Measurements from ENCODE around the gene LRMDA.
"Not testable (repeated sequence)": the region's sequence is repeated elsewhere in the genome, so short reads cannot be mapped to it uniquely, and the experiment has no call there.

The LRMDA gene

DNA sequence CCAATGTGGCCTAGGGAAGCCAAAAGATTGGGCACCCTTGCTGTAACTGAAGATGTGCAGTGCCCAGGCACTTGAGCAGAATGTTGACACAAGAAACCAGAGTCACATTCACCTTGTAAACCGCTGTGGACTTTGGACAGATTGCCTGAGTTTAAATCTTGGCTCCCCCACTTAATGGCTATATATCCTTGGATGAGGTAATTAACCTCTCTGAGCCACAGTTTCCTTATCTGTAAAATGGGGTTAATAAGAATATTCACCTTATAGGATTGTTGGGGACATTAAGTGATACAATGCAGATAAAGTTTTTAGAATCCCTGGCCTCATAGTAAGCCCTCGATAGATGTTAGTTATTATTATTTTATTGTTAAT, 331.0 kb downstream of the LRMDA start:
- H3K4me3 ChIP-seq (ENCODE audit: low read depth, low read length) = no peak overlapping the region
- no peak for TF ChIP-seq CTCF (IDR thresholded peaks at IDR 0.05; ENCODE audit: borderline replicate concordance, insufficient read depth, low read depth, low read length)

DNA sequence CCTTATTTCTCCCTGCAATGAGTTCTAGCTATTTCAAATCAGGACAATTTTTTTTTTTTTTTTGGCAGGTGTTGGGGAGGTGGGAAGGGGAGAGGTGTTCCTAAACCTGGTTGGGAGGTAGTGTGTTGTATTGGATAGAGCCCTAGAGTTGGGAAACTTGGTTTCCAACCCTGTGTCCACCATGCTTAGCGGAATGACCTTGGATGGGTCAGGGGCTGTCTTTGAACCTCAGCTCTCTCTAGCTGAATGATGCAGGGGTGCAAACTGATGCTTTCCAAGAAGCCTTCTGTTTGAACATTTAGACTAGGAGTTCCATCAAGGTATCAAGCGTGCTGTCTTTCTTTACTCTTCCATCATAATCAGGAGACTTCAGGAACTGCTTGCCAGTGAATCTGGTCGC, 332.2 kb downstream of the LRMDA start:
- TF ChIP-seq CTCF (IDR thresholded peaks at IDR 0.05; ENCODE audit: borderline replicate concordance, insufficient read depth, low read depth, low read length) = no peak
- no peak overlapping the region for H3K4me3 ChIP-seq (ENCODE audit: low read depth, low read length)

GRCh38 chr10:75764974-75765788, 333.8 kb downstream of the LRMDA start:
- no peak overlapping the region for H3K4me3 ChIP-seq (ENCODE audit: low read depth, low read length)
- no peak for TF ChIP-seq CTCF (IDR thresholded peaks at IDR 0.05; ENCODE audit: borderline replicate concordance, insufficient read depth, low read depth, low read length)

- H3K4me3 ChIP-seq (ENCODE audit: low read depth, low read length) = no peak overlapping the region
- TF ChIP-seq CTCF (IDR thresholded peaks at IDR 0.05; ENCODE audit: borderline replicate concordance, insufficient read depth, low read depth, low read length) = no peak
These were observed 334.3 kb downstream of the LRMDA start for GRCh38 chr10:75765789-75766096.

DNA sequence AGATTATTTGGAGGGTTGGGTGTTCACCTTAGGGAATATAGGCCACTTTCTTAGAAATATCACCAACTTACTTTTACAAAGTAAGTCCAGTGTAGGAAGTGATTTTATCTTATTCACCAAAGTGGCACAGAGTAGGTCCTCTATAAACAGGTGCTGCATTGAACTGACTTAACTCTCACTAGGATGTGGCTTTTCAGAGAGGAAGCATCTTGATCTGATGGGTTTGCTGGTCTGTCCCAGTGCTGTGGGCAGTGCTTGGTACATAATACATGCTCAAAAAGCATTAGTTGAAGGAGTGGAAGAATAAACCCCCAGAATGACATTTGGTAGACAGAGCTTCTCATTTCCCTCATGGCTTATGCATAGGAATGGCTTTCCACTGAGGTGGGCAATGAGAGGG, 334.7 kb downstream of the LRMDA start:
- TF ChIP-seq CTCF (IDR thresholded peaks at IDR 0.05; ENCODE audit: borderline replicate concordance, insufficient read depth, low read depth, low read length) = no peak
- H3K4me3 ChIP-seq (ENCODE audit: low read depth, low read length) = no peak overlapping the region

GRCh38 chr10:75766752-75767151, 335.3 kb downstream of the LRMDA start:
- not testable (repeated sequence) for H3K4me3 ChIP-seq (ENCODE audit: low read depth, low read length)

DNA sequence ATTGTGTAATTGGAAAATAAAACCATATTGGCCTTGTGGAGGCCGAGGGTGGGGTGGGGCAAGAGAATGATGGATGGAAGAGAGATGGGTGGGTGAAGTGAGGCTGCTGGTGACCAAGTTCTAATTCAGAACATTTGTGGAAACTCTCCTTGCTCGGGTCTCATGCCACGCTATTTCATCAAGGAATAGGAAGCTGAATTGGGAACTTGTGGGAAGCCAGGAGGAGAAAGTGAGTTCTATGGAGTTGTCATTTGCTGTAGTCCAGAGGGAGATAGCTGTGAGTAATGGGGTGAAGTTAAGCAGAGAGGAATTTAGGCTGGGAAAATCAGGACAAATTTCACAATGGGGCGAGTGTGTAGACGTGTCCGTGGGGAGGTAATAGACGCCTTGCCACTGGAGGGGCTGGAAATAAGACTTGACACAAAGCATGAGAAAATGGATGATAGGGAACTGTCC, 339.2 kb downstream of the LRMDA start:
- no peak for TF ChIP-seq CTCF (IDR thresholded peaks at IDR 0.05; ENCODE audit: borderline replicate concordance, insufficient read depth, low read depth, low read length)
- H3K4me3 ChIP-seq (ENCODE audit: low read depth, low read length) = no peak overlapping the region
